HK-2 (cell line): ENCODE data around the gene ZFYVE28.

Experiments
- DNase-seq: peaks from one replicate; pipeline ENCODE4 v3.0.0-alpha.2; 2018; ENCODE audit not compliant: unreplicated experiment

The ZFYVE28 gene

DNA sequence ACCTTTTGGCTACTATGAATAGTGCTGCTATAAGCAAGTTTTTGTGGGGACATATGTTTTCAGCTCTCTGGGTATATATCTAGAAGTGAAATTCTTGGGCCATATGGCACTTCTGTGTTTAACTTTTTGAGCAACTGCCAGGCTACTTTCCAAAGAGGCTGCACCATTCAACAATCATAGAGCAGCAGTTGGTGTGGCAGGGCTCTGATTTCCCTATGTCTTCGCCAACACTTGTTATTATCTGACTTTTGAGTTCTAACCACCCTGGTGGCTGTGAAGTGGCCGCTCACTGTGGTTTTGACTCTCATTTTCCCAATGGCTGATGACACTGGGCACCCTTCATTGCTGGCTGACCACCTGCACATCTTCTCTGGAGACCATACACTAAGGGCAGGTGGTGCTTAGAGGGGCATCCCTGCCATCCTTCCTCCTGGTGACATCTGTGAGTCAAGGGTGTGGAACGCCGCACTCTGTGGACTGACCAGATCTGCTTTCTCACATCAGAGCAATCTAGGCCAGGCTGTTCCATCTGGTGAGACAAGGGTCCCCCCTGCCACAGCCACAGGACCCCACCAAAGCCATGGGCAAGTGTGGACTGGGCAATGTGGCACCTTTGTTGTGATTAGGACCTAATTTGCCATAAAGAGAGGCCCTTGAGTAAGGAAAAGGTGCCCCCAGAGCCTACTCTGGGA lies 49.6 kb downstream of the ZFYVE28 start:
- no peak for DNase-seq

DNA sequence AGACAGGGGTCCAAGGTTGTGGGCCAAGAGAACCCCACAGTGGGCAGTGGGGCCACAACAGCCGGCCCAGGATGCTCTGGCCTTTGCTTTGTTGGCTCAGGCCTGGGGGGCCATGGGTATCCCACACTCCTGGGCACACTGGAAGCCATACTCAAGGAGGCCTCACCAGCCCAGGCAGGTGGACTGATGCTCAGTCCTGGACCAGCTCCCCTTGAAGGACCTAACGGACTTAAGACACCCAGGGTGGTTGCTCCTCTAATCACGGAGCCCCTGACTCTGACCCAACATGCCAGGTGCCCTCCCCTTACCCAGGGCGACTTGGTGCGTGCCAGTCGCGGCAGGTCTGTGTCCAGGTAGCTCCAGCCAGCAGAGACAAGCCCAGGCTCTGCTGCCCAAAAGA lies 50.8 kb downstream of the ZFYVE28 start:
- DNase-seq = no peak

DNA sequence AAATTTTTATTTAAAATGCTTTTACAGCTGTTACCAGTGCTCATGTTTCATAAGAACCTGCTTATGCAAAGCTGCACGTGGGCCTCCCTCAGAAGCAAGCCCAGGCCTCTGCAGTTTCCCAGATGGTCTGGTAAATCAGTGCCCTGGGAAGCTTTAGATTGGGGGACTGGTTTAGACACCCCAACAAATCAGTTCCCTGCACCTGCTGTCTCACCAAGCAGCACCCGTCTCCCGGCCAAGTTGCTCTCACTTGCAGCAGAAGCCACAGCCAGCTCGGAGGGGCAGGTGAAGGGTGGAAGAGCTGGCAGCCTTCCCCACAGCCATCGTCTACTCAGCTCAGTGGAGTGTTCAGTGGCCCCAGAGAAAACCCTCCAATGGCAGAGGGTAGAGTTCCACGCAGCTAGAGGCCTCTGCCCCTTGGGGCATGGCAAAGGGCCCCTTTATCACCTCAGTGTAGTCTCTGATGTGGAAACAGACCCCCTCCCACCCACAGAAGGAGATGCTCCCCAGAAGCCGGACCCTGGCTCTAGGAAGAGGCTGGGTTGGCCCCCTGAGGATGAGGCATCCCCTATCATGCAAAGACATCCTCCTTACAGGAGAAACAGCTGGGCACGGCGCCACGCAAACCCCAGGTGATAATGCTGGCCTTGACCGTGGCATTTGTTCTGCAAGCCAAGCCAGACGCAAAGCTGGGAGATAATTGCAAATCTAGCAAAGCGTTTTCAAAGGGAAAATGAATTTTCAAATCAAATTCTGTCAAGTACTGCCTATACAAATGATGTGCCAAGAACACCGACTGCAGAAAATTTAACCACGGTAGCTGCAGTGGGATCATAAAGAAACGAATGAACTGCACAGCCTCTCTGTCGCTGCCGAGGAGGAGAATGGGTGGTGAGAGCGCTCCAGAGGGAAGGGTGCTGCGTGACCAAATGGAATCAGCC lies 51.9 kb downstream of the ZFYVE28 start:
- no peak for DNase-seq

DNA sequence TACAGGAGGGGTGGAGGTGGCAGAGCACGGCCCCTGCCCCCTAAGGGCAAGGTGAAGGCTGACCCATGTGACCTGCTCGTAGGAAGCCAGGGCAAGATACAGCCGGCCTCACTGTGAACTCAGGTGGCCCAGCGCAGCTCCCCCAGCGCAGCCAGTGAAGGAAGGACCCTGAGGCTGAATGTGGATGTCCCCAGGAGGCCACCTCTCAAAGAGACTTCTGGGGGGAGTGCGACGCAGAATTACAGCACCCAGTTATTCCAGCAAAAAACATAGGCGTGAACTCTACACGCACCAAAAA lies 52.6 kb downstream of the ZFYVE28 start:
- DNase-seq = no peak

DNA sequence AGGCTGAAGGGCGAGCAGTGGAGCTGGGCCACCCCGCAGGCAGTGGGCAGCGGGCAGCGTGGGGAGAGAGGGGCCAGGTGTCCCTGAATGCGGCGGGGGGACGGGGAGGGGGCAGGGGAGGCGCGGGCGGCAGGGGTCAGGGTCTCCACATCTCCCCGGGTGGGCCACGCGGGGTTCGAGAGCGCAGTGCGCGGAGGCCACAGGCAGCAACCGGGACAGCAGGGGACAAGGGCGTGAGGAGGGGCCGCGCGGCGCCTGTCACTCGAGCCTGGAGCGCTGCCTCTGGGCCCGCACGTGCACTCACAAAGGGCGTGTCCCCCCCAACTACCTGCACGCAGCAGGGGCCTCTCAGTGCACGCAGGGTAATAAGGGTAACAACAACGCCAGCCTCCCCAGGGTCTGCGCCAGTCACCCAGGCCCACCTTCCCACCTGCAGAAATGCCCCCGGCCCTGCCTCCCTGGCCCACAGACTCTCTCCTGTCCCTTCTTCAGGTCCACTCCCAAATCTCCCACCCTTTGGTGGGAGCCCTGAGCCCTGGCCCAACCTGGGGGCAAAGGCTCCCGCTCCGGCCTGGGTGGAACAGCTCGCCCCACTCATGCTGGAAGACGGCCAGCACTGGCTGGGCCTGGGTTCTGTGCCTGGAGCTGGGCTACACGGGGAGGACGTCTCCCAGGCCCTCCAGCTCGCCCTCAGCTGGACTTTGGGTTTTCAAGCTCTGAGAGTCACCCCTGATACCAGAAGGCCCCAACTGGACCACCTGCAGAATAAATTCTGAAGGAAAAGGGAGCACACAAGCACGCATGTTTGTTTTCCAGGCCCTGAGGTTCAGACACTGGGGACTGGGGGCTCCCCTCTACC lies 53.2 kb downstream of the ZFYVE28 start:
- no peak for DNase-seq

- DNase-seq = peak; percentile 67
These were observed 53.8 kb downstream of the ZFYVE28 start for GRCh38 chr4:2364654-2365053.

DNA sequence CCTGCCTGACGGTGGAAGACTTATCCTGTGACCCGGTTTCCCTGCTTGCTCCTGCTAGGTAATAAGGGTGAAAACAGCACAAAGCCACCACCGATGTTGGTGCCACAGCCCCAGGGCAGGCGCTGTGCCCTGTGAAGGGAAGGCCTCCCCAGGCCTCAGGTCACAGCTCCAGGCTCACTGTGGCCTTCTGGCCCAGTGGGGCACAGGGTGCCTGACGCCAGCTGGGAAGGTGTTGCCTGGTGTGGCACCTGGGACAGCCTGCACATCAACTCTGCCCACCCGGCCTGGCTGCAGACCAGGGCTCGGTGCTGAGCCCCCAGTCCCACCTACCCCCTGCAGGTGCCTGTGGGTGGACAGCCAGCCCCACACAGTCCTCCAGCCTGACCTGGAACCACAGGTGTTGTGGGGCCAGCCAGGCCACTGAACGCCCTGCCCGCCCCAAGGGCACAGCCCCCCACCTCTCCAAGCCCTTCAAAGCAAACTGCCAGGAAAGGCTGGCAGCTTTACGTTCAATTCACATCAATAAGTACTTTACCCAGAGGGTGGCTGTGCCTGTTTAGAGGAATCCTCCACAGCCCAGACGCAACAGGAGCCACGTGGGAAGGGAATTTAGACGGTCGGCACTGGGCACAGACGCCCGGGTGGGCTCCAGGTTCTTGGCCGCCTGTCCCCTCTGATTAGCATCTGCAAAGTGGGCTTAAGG lies 54.3 kb downstream of the ZFYVE28 start:
- DNase-seq = no peak

- no peak for DNase-seq
These were observed 55.3 kb downstream of the ZFYVE28 start for GRCh38 chr4:2363056-2363721.

DNA sequence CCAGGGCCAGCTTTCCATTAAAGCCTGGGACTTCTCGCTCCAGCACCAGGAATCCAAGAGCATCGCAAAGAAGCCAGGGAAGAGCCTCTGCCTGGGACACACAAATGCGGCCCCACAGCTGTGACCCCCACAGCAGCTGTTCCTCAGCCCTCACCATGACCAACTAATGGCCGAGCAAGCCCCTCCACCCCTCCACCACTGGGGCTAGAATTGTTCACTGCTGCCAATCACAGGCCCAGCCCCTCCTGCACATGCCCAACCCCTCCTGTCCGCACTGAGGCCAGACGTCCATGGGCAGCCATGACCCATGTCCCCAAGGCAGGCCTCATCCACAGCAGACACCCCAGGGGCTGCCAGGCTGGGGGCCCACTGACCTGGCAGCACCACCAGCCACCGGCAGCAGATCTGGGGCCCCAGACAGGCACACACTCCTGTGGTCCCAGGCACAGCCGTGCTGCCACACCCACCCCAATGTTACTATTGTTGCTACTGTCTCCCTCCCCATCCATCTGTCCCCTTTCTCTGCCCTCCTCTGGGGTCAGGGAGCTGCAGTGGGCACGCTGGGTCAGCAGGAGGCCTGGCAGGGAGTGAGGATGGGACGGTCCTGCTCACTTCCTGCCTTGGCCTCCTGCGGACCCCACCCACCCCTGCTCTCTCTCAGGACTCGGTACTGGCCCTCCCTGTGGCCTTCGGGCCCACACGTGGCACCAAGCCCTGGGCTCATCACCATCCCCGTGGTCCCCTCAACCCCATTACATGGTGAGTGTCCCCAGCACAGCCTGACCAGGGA lies 56.0 kb downstream of the ZFYVE28 start:
- no peak for DNase-seq

GRCh38 chr4:2361366-2362265 lies 56.8 kb downstream of the ZFYVE28 start:
- DNase-seq = no peak

- no peak for DNase-seq
These were observed 58.1 kb downstream of the ZFYVE28 start for GRCh38 chr4:2360396-2360730.

GRCh38 chr4:2359591-2360395 lies 58.7 kb downstream of the ZFYVE28 start:
- no peak for DNase-seq

- no peak for DNase-seq
These were observed 60.4 kb downstream of the ZFYVE28 start for GRCh38 chr4:2357821-2358745.

GRCh38 chr4:2356123-2357069 lies 62.0 kb downstream of the ZFYVE28 start:
- DNase-seq = no peak

- DNase-seq = no peak
These were observed 63.7 kb downstream of the ZFYVE28 start for GRCh38 chr4:2354760-2355159.

- no peak for DNase-seq
These were observed 64.3 kb downstream of the ZFYVE28 start for GRCh38 chr4:2354118-2354517.
